NCI-H345 treated with DMSO at 0.1 percent for 48 hours (cell line): ENCODE measurements around the gene TTC32.
"Not testable (repeated sequence)": the region's sequence is repeated elsewhere in the genome, so short reads cannot be mapped to it uniquely, and the experiment has no call there.

Experiments used
- DNase-seq: peaks from one replicate; lab custom pipeline; 2025; ENCODE audit not compliant: unreplicated experiment; lab: John Stamatoyannopoulos, UW

The TTC32 gene

GRCh38 chr2:19899985-19900930 is 1.5 kb downstream of the TTC32 start:
- DNase-seq, result no peak

DNA sequence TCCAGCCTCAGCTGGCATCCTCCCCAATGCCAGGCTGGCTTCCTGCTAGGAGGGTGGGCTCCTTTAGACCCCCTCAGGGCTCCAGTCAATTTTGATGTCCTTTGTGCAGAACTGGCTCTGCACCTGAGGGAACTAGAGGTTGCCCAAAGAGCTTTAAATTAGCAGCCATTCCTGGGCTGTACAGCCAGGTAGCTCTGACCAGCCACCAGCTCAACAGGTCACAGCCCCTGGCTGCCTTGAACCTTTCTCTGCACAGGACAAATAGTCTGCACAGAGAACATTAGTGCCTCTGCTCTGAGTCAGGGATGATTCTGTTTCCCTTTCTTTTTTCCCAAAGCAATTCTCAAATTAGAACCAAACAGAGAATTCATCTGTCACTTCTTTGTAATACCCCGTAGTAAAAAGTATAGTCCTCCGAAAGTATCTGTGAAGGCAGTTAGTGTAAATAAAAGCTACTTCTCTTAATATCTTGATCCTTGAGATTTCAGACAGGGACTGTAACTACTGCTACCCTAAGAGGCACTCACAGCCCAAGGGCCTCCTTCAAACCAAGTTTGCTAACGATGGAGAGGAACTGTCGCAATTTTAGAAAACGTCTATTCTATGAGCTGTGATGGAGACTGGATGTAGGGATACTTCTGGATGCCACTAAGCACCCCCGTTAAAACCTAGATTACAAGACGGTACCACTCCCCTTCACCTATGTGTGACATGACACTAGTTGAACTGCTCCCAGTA is 3.0 kb downstream of the TTC32 start:
- no peak for DNase-seq

DNA sequence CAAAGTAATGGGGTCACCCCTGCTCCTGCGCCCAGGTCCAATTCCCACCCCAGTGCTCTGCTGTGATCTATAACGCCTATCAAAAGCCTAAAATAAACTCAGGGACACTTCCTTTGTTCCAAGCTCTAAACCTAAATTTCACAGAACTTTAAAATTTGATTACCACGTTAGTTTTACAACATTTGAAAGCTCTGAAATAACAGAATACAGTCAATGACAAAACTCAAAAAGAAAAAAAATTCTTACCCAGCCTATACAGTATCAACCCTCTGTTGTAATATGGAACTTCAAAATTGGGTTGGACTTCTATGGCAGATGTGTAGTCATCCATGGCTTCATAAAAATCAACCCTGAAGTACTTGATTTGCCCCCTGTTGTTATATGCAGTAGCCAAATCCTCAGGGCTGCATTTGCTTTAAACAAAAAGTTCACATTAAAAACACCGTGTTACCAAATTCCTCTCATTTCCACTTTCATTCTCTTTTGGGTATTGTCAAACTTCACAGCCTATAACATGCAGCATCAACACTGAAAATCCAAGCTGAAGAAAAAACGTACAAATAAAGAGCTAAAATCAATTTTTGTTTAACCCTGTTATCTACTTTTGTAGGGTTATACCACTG is 4.0 kb downstream of the TTC32 start:
- DNase-seq, result no peak

- no peak for DNase-seq
Measured at GRCh38 chr2:19895535-19895934, 6.2 kb downstream of the TTC32 start.

- no peak for DNase-seq
Measured at GRCh38 chr2:19894134-19894792, 7.5 kb downstream of the TTC32 start.

- DNase-seq, result no peak
Measured at GRCh38 chr2:19893520-19894133, 8.2 kb downstream of the TTC32 start.

DNA sequence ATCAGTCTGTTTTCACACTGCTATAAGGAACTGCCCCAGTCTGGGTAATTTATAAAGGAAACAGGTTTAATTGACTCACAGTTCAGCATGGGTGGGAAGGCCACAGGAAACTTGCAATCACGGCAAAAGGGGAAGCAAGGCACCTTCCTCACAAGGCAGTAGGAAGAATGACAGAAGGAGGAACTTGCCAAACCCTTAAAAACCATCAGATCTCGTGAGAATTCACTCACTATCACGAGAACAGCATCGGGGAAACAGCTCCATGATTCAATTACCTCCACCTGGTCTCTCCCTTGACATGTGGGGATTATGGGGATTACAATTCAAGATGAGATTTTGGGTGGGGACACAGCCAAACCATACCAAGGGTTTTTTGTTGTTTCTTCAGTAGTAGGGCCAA is 9.8 kb downstream of the TTC32 start:
- DNase-seq, result not testable (repeated sequence)

GRCh38 chr2:19890104-19890503 is 11.7 kb downstream of the TTC32 start:
- DNase-seq, result peak; percentile 33

GRCh38 chr2:19888831-19889230 is 13.0 kb downstream of the TTC32 start:
- no peak for DNase-seq

GRCh38 chr2:19887510-19887909 is 14.3 kb downstream of the TTC32 start:
- no peak for DNase-seq

GRCh38 chr2:19886261-19886660 is 15.5 kb downstream of the TTC32 start:
- DNase-seq, result no peak

DNA sequence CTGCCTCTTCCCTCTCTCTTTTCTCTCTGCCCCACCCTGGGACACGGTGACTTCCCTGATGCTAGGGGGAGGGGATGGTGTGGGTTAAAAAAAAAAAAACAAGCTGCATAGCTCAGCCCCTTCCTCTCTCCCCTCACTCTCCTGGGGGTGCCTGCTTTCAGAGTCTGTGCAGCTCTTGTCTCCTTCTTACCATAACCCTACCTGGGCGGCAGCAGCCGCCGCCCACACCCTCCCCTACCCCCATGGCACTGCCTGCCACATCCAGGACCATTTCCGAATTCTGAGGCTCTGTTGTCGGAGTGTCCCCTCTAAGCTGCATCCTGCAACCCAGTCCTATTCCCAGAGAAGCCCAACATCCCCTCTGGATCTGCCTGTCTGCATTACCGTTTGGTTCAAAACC is 16.0 kb downstream of the TTC32 start:
- no peak for DNase-seq

DNA sequence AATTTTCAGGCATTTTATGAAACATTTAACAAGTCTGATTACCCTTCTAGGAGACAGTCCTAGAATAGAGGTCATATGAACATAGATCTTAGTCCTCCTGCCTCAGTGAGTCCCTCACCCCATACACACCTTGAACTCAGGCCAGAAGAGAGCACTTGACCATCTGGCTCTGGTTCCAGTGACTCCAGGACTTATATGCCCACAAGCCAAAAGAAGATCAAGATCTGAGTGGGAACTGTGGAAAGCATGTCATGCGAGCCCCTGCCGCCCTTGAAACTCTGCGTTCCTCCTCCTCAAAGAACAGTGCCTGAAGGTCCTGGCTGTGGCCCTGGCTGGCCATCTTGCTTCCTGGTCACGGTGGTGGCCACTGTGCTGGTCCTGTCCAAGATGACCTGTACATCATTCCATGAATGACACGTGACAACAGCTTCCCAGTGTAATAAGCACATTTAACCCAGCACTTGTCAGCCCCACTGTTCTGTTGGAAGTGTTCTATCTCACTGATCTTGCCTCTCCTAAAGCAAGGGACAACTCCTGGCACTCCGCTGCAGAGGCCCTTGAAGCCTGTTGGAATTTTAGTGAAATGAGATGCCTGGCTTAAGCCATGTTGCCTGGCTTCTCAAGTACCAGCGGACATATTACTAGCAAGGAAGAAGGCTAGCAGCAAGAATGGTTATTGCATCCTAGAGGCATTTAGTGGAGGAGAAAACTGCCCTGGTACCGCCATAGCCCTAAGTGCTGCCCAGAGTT is 17.6 kb downstream of the TTC32 start:
- DNase-seq, result no peak

DNA sequence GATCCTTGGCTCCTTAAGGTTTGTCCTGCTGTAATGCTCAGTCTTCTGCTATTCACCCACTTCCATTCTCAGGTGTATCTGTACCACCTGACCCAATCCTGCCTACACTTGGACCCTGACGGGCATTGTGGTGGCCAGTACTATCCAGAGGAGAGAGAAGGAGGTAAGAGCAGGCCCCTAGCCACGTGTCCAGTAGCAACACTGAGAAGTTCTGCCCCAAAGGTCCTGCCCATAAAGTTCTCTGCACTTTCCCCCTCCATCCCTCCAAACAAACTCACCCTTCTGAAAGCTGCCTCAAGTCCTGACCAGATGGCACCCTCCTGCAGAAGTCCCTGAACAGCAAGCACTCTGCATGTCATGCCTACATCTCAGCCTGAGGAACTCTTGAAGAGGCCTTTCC is 18.3 kb downstream of the TTC32 start:
- no peak for DNase-seq

GRCh38 chr2:19882286-19882685 is 19.5 kb downstream of the TTC32 start:
- no peak for DNase-seq

DNA sequence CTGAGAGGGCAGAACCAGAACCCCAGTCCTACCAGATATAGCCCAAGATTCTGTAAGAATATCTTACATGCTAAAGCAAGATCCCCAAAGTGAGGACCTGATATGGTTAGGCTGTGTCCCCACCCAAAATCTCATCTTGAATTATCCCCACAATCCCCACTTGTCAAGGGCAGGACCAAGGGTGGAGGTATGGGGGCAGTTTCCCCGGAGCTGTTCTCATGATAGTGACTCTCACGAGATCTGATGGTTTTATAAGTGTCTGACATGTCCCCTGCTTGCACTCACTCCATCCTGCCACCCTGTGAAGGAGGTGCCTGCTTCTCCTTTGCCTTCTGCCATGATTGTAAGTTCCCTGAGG is 19.9 kb downstream of the TTC32 start:
- DNase-seq, result no peak

DNA sequence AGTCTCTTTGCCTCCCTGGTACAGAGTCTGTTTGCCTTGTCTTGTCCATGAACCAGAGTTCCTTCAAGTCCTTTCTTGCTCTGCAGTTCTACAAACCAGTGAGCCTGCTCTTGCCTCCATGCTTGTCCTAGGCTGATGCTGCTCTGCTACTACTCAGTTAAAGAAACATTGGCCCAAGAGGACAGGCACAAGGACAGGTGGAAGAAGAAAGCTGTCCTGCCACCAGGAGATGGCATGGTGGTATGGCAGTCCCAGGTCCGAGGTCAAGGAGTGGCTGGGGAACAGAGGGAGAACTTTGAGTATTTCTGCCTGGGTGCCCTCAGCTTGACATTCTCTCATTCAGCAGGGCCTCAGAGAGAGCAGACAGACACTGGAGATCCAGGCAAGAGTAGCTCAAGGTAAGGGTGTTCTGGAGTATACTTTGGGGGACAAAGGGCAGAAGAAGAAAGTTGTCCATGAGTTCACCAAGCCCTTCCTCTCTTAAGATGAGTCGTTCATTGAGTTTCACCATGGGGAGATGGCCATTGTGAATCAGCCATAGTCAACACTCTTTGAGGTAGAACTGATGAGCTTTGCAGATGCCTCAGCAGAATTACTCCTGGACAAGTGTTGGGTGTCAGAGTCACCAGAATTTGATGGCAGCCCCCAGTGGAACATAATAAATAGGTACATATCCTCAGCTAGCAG is 20.4 kb downstream of the TTC32 start:
- DNase-seq, result no peak

- DNase-seq, result not testable (repeated sequence)
Measured at GRCh38 chr2:19880191-19880590, 21.6 kb downstream of the TTC32 start.

DNA sequence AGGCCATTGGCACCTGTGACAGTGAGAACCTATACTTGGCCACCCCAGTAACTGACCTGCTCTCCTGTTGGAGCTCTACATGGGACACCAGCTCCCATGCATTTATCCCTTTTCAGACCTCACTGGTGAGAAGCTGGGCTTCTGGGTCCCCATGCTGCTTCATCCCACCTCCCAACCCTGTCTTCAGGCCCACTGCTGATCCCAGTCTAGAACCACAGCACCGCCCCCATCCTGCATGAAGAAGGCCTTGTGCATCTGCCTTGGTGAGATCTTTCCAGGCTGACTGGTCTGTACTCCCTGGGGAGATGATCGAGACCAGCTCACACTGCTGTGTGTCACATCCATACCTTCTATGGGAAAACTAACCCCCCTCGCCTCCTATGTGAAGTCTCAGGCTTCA is 22.7 kb downstream of the TTC32 start:
- DNase-seq, result no peak
